Kasumi-1 (cell line): ENCODE results near the gene PRPS2.

Experiments used
- DNase-seq, 2 experiments: peaks; one replicate each; lab custom pipeline; 2025; lab: John Stamatoyannopoulos, UW

The PRPS2 gene

GRCh38 chrX:12817528-12817927, 26.3 kb downstream of the PRPS2 start:
- DNase-seq, result no peak

- no peak for DNase-seq
Measured at GRCh38 chrX:12819222-12819621, 28.0 kb downstream of the PRPS2 start.

- no peak for DNase-seq
Measured at GRCh38 chrX:12820737-12821136, 29.5 kb downstream of the PRPS2 start.

GRCh38 chrX:12824944-12825343, 33.7 kb downstream of the PRPS2 start:
- no peak for DNase-seq

- DNase-seq, result no peak
Measured at GRCh38 chrX:12825801-12826200, 34.6 kb downstream of the PRPS2 start.

GRCh38 chrX:12843061-12843667, 52.0 kb downstream of the PRPS2 start:
- DNase-seq, result no peak

GRCh38 chrX:12843668-12844279, 52.6 kb downstream of the PRPS2 start:
- DNase-seq, result no peak

GRCh38 chrX:12844319-12844718, 53.1 kb downstream of the PRPS2 start:
- no peak for DNase-seq

- peak; percentile 44 to 50 for DNase-seq
Measured at GRCh38 chrX:12865359-12865758, 74.1 kb downstream of the PRPS2 start.

- no peak for DNase-seq
Measured at GRCh38 chrX:12866451-12867377, 75.5 kb downstream of the PRPS2 start, which contains the start of gene TLR7. Gene TLR7, plus strand, starts transcription at chrX:12867072. Its CDS starts 507 bp downstream, at chrX:12867579.

- no peak for DNase-seq
Measured at GRCh38 chrX:12867685-12868084, 76.5 kb downstream of the PRPS2 start.

GRCh38 chrX:12868747-12869146, 77.5 kb downstream of the PRPS2 start:
- no peak for DNase-seq

GRCh38 chrX:12871257-12871656, 80.0 kb downstream of the PRPS2 start:
- no peak for DNase-seq

GRCh38 chrX:12872741-12873140, 81.5 kb downstream of the PRPS2 start:
- DNase-seq, result no peak
